AG20443 (cell line): ENCODE data around the gene OTUD3.
"Not testable (repeated sequence)": the region's sequence is repeated elsewhere in the genome, so short reads cannot be mapped to it uniquely, and the experiment has no call there.

Source experiments
- DNase-seq: peaks from one replicate; pipeline ENCODE4 v3.0.0; 2012; ENCODE audit warnings: low spot score, mixed read lengths

OTUD3 gene

DNA sequence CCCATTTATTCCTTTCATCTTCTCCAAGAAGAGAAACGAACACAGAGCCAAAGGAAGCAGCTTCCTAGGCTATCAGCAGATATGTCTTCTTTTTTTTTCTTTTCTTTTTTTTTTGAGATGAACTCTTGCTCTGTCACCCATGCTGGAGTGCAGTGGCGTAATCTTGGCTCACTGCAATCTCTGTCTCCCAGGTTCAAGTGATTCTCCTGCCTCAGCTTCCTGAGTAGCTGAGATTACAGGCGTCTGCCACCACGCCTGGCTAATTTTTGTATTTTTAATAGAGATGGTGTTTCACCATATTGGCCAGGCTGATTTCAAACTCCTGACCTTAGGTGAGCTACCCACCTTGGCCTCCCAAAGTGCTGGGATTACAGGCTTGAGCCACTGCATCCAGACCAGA, 13.6 kb upstream of the OTUD3 start:
- not testable (repeated sequence) for DNase-seq

DNA sequence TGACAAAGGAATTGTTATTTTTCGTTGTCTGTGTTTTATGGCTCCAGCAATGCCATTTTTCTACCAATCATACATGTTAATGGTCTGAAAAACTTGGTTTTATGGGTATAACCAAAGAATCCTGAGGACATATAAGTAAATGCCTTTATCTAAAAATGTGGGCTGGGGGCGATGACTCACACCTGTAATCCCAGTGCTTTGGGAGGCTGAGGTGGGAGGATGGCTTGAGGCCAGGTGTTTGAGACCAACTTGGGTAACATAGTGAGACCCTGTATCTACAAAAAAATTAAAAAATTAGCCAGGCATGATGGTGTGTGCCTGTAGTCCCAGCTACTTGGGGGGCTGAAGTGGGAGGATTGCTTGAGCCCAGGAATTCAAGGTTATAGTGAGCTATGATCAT, 12.7 kb upstream of the OTUD3 start:
- DNase-seq = not testable (repeated sequence)

DNA sequence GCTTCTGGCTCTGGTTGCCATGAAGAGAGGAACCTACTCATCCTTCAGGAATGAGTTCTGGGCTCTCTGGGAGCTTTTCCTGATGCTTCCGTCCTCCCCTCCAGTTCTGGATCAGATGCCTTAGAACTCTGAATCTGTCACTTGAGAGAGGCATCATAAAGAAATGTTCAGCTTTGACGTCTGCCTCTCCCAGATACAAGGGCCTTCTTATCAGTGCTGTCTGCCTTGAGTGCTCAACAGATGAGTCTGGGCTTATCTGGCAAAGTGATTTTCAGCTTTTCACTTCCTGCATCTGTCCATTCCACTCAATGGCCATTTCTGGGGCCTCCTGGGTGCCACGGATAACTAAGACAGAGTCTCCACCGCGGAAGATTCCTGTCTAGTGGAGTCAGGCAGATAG, 12.3 kb upstream of the OTUD3 start:
- peak; percentile 64 for DNase-seq

DNA sequence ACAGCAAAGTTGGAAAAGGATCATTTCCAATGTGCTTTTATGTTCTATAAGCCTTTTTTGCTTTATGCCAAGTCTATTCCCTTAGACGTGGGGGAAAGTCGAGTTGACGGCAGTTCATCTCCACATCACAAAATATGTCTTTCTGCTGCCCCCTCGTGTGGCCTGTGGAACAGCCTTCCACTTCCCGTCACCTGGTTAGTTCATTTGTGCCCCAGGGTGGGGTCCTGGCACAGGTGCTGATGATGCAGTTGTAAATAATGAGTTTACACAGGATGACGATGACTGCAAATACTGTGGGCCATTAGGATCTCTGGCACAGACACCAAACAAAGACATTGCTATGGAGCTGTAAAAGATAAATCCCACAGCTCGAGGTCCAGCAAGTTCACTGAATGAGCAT, 10.0 kb upstream of the OTUD3 start:
- DNase-seq = peak; percentile 23

DNA sequence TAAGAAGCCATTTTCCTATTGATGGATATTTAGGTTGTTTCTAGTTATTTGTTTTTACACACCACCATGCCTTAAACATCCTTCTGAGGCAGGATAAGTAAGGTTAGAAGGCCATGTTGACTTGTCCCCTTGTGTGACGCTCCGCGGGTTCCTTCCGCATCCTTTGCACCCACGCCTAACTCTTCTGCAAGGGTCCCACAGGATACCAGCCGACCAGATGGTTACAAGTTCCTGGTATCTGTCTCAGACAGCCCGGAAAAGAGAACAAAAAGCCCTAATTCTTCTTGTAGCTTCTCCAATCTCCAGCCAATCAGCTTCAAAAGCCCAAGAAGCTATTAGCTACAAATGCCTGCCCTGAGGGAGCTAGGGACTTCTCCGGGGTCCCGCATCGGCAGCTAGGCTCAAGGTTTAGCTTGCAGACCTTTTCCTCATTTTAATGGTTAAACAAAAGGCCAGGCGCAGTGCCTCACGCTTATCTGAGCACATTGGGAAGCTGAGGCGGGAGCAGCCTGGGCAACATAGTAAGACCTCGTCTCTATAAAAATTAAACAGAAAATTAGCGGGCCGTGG, 4.9 kb upstream of the OTUD3 start:
- no peak for DNase-seq

DNA sequence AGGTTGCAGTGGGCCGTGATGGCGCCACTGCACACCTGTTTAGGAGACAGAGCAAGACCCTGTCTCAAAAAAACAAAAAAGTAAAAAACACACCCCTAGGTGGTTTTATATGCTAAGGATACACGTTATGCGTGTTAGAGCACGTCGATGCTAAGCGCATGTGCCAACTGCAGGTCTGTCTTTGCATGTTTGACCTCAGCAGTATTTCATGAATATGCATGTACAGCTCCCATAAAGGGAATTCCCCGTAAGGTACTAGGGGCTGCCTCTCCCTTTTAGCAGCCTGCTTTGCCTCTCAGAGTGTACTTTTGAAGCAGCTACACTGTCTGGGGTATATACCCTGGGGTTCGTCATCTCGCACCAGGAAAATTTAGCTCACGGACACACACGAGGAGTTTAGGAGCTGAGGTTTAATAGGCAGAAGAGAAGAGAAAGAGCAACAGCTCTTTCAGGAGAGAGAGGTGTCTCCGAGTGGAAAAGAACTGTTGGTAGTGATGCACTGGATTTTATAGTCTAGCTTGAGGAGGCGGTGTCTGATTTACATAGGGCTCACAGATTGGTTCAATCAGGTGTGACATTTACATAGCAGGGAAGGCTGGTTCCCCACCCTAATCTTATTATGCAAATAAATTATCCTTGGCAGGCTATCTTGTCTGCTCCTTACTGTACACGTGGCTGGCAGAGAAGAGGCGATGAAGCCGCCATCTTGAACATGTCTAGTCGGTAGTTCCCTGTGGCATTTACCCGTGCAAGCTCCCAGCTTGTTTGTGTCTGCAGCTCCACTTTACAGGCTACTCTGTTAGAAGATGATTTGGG, 4.2 kb upstream of the OTUD3 start:
- no peak for DNase-seq

DNA sequence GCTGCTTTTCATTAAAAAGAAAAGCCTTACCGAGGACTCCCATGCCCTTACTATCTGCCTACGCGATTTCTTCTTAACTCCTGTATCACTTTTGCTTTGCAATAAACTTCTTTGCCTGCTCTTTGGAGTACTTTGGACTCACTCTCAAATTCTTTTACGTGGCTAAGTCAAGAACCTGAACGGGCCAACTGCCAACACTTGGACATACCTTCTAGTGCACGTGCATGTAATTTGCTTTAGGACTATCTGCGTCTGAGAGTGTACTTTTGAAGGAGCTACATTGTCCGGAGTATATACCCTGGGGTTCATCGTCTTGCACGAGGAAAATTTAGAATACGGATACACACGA, 3.6 kb upstream of the OTUD3 start:
- no peak for DNase-seq

DNA sequence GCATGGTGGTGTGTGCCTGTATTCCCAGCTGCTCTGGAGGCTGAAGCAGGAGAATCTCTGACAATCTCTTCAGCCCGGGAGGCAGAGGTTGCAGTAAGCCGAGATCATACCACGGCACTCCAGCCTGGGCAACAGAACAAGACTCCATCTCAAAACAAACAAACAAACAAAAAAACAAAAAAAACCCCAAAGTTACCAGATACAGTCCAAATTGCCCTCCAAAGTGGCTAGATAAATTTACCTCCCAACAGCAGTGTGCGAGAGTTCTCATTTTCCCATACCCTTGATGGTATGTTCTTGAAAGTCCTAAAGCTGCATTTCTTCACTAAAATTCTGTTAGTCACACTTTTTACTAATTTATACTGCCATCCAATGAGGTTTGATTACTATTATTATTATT, 3.0 kb upstream of the OTUD3 start:
- no peak for DNase-seq

DNA sequence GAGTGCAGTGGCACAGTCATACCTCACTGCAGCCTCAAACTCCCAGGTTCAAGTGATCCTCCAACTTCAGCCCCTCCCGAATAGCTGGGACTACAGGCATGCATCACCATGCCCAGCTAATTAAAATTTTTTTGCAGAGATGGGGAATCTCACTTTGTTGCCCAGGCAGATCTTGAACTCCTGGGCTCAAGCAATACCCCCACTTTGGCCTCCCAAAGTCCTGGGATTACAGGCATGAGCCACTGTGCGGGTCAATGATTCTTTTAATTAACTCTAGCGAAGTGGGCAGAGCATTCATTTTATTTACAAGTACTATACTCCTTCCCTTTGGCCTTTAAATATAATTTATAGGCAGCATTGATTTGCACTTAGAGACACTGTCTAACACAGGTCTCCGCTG, 2.5 kb upstream of the OTUD3 start:
- DNase-seq = no peak

DNA sequence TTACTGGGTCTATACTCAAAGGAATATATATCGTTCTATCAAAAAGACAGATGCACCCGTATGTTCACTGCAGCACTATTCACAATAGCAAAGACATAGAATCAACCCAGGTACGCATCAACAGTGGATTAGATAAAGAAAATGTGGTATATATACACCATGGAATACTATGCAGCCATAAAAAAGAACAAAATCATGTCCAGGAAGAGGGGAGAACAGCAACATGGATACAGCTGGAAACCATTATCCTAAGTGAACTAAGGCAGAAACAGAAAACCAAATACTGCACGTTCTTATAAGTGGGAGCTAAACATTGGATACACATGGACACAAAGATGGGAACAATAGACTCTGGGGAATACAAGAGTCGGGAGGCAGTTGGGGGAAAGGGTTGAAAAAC, 1.4 kb upstream of the OTUD3 start:
- not testable (repeated sequence) for DNase-seq

DNA sequence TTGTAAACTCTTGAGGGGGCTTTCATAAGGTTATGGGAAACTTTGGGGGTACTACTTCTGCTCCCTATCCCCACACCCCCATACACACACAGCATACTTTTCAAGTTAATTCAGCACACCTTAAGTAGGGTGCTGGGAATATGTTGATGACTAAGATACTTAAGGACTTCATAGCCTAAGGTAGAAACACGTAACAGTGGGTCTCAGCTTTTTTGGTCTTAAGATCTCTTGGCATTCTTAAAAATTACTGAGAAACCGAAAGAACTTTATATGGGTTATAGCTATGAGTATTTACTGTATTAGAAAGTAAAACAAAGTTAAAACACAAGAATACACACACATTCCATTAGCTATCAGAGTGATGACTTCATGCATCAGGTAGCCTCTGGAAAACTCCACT, 2.1 kb downstream of the OTUD3 start:
- no peak for DNase-seq

DNA sequence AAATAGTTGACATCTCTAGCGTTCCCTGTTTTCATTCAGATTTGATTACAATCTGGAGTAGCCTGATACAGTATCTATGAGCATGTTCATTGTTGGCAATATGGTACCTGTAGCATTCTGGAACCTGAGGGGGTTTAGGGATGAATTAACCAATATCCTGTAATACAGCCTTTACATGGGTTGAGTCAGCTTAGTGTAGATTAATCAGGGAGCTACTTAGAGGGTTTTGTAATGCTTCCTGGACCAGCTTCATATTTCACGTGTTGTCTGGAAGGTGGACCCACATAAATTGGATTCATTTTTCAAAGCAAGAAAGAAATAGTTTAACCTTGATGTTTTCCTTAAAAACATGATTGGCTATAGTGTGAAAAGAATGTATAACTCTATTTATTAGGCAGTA, 3.6 kb downstream of the OTUD3 start:
- no peak for DNase-seq

DNA sequence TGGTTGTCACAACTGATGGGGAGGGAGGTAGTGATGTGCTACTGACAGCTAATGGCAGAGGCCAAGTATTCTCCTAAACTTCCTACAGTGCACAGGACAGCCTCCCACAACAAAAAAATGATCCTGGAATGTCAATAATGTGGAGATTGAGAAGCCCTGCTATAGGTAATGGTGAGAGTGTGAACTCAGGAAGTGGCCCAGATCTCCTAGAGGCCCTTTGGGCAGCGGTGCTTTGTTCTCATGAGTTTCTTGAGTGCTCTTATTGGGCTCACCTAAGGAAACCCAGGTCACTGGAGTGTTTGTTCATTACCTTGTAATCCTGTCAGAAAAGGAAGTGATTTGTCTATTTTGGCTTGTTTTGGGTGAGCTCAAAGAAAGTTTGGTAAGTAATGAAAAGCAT, 5.9 kb downstream of the OTUD3 start:
- no peak for DNase-seq

DNA sequence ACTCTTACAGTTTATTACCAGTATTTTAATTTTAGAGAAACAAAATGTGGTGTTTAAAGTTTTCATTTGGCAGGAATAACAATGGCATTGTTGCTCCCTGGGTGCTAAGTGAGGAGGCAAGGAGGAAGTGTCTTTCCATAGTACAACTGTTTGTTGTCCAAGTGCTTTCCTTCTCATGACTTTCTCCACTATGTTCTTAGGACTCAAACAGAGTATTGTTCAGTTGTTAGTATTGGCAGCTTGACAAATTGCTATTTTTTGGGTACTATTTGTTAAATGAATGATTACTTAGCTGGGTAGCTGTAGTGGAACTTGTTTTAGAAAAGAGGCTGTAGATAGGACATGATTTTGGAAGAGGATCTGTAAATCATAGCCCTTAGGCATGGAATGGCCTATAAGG, 7.5 kb downstream of the OTUD3 start:
- no peak for DNase-seq

DNA sequence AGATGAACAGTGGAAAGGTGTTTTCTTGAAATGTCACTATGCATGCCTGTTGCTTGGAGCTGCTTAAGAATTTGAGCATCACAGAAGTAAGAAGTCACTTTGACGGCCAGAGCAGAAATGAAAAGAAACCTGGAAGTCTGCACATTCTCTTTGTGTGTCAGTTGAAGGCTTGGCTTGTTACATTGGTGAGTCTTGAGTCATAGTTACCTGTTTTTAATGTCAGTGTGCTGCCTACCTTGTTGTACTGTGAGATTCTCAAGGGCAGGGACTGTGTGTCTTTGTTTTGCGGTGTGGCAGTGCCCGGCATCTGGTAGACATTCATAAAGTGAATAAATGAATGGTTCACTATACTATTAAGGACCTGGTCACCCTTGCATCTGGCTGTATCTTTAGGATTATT, 9.9 kb downstream of the OTUD3 start:
- no peak for DNase-seq

DNA sequence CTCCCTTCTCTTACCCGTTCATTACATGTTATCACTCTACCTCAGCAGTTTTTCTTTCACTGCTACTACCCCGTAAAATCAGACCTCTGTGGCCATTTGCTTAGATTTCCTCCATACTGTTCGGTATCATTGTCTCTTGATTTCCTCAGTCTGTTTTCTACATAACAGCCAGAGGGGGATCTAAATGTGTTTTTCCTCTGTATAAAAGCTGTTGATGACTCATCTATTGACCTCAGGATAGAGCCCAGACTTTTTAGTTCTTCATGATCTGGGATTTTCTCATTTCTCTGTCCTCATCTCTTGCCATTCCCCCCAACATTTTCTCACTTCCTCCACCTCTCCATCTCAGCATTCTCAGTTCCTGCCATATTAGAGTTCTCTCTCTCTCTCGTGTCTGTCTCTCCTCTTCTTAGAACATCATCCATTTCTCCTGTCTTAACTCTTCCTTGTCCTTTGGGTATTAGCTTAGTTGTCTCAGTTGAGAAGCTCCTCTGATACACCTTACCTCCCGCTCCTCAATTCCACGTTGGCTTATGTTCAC, 10.5 kb downstream of the OTUD3 start:
- no peak for DNase-seq

DNA sequence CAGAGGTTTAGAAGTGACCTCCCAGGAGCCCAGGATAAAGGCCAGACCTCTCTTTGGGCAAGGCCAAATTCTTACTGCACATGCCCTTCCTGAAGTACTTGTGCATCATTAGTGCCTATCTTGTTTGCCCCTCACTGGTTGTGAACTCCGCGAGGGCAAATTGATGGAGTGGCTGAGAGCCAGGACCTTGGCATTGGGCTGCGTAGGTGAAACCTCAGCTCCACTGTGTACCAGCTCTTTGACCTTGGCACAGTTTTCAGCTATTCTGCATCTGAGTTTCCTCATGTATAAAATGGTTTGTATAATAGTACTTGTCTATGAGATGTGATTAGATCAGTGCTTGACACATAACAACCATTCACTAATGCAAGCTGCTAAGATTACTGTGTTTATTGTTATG, 11.5 kb downstream of the OTUD3 start:
- DNase-seq = no peak

DNA sequence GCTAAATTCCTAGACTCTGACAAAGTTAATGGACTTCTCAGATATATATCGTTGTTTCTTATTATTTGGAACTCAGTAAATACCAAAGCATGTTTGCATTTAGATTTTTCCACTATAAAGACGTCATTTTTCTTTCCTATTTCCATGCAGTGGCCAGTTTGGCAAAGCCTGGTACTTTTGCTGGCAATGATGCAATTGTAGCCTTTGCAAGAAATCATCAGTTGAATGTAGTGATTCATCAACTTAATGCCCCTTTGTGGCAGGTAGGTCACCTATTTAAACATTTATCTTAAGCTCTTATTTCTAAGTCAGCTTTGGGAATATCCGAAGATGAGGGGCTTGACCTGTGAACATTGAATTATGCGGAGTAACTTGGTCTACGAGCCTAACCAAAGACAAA, 12.0 kb downstream of the OTUD3 start:
- DNase-seq = no peak

DNA sequence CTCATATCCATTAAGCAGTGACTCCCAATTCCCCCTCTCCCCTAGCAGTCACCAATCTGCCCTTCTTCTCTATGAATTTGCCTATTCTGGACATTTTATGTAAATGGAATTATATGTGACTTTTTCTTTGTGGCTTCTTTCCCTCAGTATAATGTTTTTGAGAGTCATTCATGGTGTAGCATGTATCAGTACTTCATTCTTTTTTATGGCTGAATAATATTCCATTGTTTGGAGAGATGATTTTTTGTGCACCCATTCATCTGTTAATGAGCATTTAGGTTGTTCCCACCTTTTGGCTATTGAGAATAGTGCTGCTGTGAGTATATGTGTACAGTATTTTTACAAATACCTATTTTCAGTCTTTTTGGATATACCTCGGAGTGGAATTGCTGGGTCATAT, 19.5 kb downstream of the OTUD3 start:
- no peak for DNase-seq

DNA sequence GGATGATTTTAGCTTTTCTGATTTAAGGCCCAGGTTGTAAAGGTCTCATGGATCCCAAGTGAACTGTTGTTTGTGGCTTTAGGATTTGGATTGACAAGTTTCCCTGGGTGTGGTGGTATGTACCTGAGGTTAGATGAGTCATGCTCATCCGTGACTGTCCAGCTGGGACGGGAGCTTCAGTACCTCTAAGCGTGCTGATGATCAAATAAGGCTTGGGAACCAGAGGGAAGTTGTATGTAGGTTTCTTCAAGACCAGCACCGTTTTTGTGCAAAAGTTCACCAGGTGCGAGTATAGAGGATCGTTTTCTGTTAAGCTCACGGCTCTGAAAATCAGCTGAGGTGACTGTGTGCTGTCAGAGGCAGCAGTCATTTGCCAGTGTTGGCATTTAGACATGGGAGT, 21.4 kb downstream of the OTUD3 start:
- no peak for DNase-seq

DNA sequence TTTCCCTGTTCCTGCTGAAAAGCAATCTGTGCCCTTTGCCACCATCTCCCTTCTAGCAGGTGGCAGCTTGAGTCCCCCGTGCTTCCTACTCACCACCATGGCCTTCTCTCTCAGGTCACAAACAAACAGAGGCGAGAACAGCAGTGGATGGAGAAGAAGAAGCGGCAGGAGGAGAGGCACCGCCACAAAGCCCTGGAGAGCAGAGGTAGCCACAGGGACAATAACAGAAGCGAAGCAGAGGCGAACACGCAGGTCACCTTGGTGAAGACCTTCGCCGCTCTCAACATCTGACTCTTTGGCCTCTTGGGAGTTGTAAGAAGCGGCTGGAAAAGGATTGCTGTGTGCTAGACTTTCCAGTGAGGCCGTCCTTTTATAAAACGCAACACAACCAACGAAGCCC, 25.3 kb downstream of the OTUD3 start:
- no peak for DNase-seq

DNA sequence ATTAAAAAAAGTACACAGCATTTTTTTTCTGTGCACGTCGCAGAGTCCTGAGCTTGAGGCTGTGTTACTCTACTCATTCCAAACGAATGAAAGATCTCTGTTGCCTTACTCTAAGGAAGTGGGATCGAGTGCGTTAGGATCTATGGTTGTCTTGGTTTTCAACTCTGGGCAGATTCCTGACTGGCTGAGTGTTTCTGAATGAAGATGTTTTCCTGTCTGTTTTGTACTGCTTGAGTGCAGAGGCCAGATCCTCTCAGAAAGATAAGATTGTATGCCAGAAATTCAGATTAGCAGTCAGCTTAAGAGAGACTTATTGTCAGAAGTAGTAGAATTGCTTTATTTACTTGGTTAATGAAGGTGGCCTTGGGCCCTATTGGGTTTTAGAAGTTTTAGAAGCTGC, 27.2 kb downstream of the OTUD3 start:
- no peak for DNase-seq

DNA sequence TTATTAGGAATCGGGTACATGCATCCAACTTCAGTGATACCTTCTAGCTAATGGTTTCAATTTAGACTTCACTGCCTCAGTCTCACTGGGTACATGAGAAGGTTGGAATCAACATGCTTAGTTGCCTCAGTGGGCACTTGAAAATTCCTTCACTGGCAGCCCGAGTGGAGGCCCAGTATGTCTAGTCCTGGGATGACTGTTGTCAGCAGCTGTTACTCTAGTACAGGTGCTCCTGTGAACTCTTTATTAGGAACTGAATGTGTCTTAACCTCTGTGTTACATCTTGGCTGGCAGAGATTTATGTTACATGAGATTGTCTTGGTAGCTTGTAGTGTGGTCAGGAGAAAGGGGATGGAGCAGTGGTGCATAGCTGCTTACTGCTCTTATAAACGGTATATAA, 27.8 kb downstream of the OTUD3 start:
- DNase-seq = no peak

DNA sequence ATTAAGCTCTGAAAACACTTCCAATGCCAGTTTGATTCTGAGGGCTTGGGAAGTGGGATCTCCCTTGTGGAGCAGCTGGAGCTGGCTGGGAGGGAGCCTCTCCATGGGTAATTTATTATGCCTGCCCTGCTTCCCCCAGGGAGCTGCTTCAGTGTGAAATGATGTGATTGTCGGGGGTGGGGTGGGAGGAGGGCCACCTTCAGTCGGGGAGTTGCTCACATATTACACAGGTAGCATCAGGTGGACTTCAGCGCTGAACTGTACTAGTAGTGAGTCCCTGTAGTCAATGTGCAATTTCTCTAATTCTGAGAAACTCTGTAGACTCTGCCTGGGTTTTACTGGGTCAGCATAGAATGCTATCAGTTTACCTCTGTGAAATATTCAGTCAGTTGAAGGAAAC, 28.5 kb downstream of the OTUD3 start:
- no peak for DNase-seq
